Panc1 (cell line): ENCODE results near the gene UPK2. TPM values are rescaled to one million over a fixed set of nuclear protein-coding genes. Genes with fewer than 3 reads are reported as not detected.
"Not testable (repeated sequence)": the region's sequence is repeated elsewhere in the genome, so short reads cannot be mapped to it uniquely, and the experiment has no call there.

ENCODE experiments used
- ATAC-seq: fragments of 200-7000 bp; cut with Tn5 transposase; 2 replicates; pipeline ENCODE4 v1.9.1; 2020; ENCODE audit warnings: mild to moderate bottlenecking, moderate library complexity
- BruUV-seq: library from RNA; stranded (reverse); fragments of 400-500 nt; replicated peaks from 2 replicates; lab custom pipeline; 2021; lab: Mats Ljungman, UMichigan
- CTCF ChIA-PET: fragments of 300-600 bp; sonication (Branson Sonifier 250); formaldehyde crosslinking; loops from one replicate; lab custom pipeline; 2022; ENCODE audit warnings: antibody characterized with exemption; lab: Charles Lee
- POLR2A ChIA-PET: fragments of 300-600 bp; sonication (Branson Sonifier 250); formaldehyde crosslinking; loops from one replicate; lab custom pipeline; 2022; ENCODE audit warnings: antibody characterized with exemption; lab: Charles Lee
- DNase-seq: peaks from one replicate; pipeline ENCODE4 v3.0.0-alpha.2; 2010; ENCODE audit warnings: low read depth, low spot score
- H3K27ac ChIP-seq: 2 replicates; pipeline ENCODE4 v1.5.1; 2011; ENCODE audit warnings: mild to moderate bottlenecking, low read length, inconsistent platforms
- H3K27me3 ChIP-seq: fragments of 200-500 bp; sonication (Bioruptor generic); 2 replicates; pipeline ENCODE4 v1.6.0; 2014; ENCODE audit warnings: low read length, inconsistent platforms; ENCODE audit not compliant: control insufficient read depth, insufficient read depth
- H3K36me3 ChIP-seq: fragments of 200-500 bp; sonication (Bioruptor generic); 2 replicates; pipeline ENCODE4 v1.5.1; 2014; ENCODE audit warnings: inconsistent platforms, mild to moderate bottlenecking, low read length, moderate library complexity; ENCODE audit not compliant: control insufficient read depth, insufficient read depth
- H3K4me1 ChIP-seq: 2 replicates; pipeline ENCODE4 v1.5.1; 2011; ENCODE audit warnings: inconsistent platforms, mild to moderate bottlenecking, low read length, moderate library complexity; ENCODE audit not compliant: control insufficient read depth, insufficient read depth
- H3K4me3 ChIP-seq, 2 experiments: 2 replicates each; pipeline ENCODE4 v1.5.1; 2011 to 2012; ENCODE audit warnings: low read depth in 2 of 2, low read length in 2 of 2, mild to moderate bottlenecking in 2 of 2, inconsistent platforms in 1 of 2, moderate library complexity in 1 of 2
- H3K9me3 ChIP-seq: fragments of 200-500 bp; sonication (Bioruptor generic); 2 replicates; pipeline ENCODE4 v1.5.1; 2014; ENCODE audit warnings: low read depth, mild to moderate bottlenecking, inconsistent platforms, low read length, moderate library complexity; ENCODE audit not compliant: control insufficient read depth, insufficient read depth
- POLR2AphosphoS5 ChIP-seq: IDR thresholded peaks from 2 replicates; pipeline ENCODE4 v1.6.1; 2012; ENCODE audit warnings: mild to moderate bottlenecking, low read depth, low read length, moderate library complexity
- SIN3A ChIP-seq: IDR thresholded peaks from 2 replicates; pipeline ENCODE4 v1.6.1; 2012; ENCODE audit warnings: low read depth, mild to moderate bottlenecking, low read length, moderate library complexity, borderline replicate concordance; ENCODE audit not compliant: insufficient read depth
- TCF7L2 ChIP-seq: IDR thresholded peaks from 2 replicates; pipeline ENCODE4 v1.6.1; 2011; ENCODE audit warnings: mild to moderate bottlenecking, low read depth, low read length, inconsistent platforms
- in situ Hi-C: cut with HindIII; loops from 2 replicates; pipeline ENCODE4 v1.10.0; 2016; ENCODE audit warnings: low sequenced_read_pairs, low pct_unique_long_range_greater_than_20kb
- intact Hi-C: fragments of 100-400 bp; cut with micrococcal nuclease; formaldehyde crosslinking; loops from one replicate; pipeline ENCODE4 v1.10.0; 2022; ENCODE audit not compliant: unreplicated experiment
- total RNA-seq: library from RNA; stranded (reverse); gene quantifications from one replicate; pipeline ENCODE4 v1.2.1, GENCODE V29; 2021; ENCODE audit not compliant: unreplicated experiment
- TF ChIP-seq, protein P1 (sequence below): fragments of 450-650 bp; IDR thresholded peaks from 2 replicates; pipeline ENCODE4 v1.5.1; 2017; ENCODE audit warnings: mild to moderate bottlenecking
- TF ChIP-seq, protein P2 (sequence below), 2 experiments: IDR thresholded peaks; 2 replicates each; pipeline ENCODE4 v1.6.1; 2011 to 2012; ENCODE audit warnings: low read depth in 2 of 2, control low read depth in 1 of 2, low read length in 1 of 2, mild to moderate bottlenecking in 1 of 2, moderate library complexity in 1 of 2; ENCODE audit not compliant: insufficient read depth in 1 of 2

Gene UPK2
- total RNA-seq, 1 experiment from 2014 or later = 0.92 TPM

- TF ChIP-seq SIN3A (no peak), POLR2AphosphoS5 (no peak), TCF7L2 (no peak)
- TF ChIP-seq, protein P1, sequence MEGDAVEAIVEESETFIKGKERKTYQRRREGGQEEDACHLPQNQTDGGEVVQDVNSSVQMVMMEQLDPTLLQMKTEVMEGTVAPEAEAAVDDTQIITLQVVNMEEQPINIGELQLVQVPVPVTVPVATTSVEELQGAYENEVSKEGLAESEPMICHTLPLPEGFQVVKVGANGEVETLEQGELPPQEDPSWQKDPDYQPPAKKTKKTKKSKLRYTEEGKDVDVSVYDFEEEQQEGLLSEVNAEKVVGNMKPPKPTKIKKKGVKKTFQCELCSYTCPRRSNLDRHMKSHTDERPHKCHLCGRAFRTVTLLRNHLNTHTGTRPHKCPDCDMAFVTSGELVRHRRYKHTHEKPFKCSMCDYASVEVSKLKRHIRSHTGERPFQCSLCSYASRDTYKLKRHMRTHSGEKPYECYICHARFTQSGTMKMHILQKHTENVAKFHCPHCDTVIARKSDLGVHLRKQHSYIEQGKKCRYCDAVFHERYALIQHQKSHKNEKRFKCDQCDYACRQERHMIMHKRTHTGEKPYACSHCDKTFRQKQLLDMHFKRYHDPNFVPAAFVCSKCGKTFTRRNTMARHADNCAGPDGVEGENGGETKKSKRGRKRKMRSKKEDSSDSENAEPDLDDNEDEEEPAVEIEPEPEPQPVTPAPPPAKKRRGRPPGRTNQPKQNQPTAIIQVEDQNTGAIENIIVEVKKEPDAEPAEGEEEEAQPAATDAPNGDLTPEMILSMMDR = no peak
- TF ChIP-seq, protein P2, sequence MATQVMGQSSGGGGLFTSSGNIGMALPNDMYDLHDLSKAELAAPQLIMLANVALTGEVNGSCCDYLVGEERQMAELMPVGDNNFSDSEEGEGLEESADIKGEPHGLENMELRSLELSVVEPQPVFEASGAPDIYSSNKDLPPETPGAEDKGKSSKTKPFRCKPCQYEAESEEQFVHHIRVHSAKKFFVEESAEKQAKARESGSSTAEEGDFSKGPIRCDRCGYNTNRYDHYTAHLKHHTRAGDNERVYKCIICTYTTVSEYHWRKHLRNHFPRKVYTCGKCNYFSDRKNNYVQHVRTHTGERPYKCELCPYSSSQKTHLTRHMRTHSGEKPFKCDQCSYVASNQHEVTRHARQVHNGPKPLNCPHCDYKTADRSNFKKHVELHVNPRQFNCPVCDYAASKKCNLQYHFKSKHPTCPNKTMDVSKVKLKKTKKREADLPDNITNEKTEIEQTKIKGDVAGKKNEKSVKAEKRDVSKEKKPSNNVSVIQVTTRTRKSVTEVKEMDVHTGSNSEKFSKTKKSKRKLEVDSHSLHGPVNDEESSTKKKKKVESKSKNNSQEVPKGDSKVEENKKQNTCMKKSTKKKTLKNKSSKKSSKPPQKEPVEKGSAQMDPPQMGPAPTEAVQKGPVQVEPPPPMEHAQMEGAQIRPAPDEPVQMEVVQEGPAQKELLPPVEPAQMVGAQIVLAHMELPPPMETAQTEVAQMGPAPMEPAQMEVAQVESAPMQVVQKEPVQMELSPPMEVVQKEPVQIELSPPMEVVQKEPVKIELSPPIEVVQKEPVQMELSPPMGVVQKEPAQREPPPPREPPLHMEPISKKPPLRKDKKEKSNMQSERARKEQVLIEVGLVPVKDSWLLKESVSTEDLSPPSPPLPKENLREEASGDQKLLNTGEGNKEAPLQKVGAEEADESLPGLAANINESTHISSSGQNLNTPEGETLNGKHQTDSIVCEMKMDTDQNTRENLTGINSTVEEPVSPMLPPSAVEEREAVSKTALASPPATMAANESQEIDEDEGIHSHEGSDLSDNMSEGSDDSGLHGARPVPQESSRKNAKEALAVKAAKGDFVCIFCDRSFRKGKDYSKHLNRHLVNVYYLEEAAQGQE (IDR thresholded peaks at IDR 0.05; ENCODE audit: insufficient read depth in 1 of 2, low read depth in 2 of 2, low read length in 1 of 2) = no peak
- peak; percentile 51 for ATAC-seq
- Histone ChIP-seq H3K36me3 (no peaks in the 10 kb centered on the region), H3K4me1 (no peaks in the 10 kb centered on the region), H3K4me3 (no peak overlapping the region), H3K9me3 (no peaks in the 10 kb centered on the region), H3K27ac (no peak overlapping the region), H3K27me3 (no peaks in the 10 kb centered on the region)
- POLR2A ChIA-PET = no interaction called here
- in situ Hi-C loops = no loop called here
- no TSS peak for BruUV-seq
- CTCF ChIA-PET = interaction anchor here (0.8 kb wide), 1 partner anchor 47 kb away, joined by 7 read pairs; no protein-coding TSS in a partner anchor
- no peak for DNase-seq
- intact Hi-C loops = no loop called here
These were observed 8.1 kb upstream of the UPK2 start for GRCh38 chr11:118948000-118948399.

DNA sequence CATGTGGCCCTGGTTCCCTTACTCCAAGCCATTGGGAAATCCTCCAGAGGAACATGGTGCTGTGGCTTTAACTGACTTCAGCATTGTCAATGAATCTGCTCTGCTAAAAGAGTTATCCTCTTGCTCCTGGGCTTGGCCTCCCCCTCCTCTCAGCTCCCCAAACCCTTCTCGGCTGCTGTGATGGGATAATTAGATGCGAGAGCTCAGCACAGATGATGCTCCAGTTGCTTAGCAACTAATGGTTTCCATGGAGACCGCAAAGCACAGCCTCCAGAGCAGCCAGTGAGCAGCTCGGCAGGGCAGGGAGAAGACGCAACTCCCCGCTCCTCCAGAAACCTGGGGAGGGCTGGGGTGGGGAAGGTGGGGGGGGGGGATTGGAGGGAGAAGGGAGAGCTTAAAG lies 2.8 kb upstream of the UPK2 start:
- intact Hi-C loops (no loop called here), in situ Hi-C loops (no loop called here)
- Histone ChIP-seq H3K4me3 (no peak overlapping the region), H3K4me1 (no peaks in the 10 kb centered on the region), H3K27me3 (no peaks in the 10 kb centered on the region), H3K27ac (no peak overlapping the region), H3K36me3 (no peaks in the 10 kb centered on the region), H3K9me3 (no peaks in the 10 kb centered on the region)
- no peak for TF ChIP-seq POLR2AphosphoS5
- TF ChIP-seq SIN3A = no peak
- TF ChIP-seq, protein P2 (IDR thresholded peaks at IDR 0.05; ENCODE audit: insufficient read depth in 1 of 2, low read depth in 2 of 2, low read length in 1 of 2) = no peak
- TF ChIP-seq, protein P1 = no peak
- TF ChIP-seq TCF7L2 = no peak
- DNase-seq (no peak), ATAC-seq (no peak)
- no TSS peak for BruUV-seq
- ChIA-PET POLR2A (no interaction called here), CTCF (interaction anchor here (0.6 kb wide), 2 partner anchors 25 to 134 kb away, joined by 5 to 7 read pairs; no protein-coding TSS in a partner anchor)

DNA sequence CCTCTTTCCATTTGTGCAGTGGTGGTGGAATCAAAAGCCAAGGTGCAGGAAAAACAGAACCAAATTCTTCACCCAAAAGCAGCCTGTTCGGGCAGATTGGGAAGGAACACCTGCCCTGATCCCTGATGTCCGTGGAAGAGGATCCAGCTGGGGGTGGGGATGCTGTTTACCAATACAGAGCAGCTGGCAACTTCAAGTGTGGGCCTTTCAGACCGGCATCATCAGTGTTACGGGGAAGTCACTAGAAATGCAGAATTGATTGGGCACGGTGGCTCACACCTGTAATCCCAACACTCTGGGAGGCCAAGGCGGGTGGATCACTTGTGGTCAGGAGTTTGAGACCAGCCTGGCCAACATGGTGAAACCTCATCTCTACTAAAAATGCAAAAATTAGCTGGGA lies 2.1 kb upstream of the UPK2 start:
- H3K36me3 ChIP-seq, ATAC-seq, BruUV-seq, DNase-seq, intact Hi-C loops, H3K27ac ChIP-seq, H3K4me3 ChIP-seq, H3K4me1 ChIP-seq, H3K27me3 ChIP-seq, in situ Hi-C loops, H3K9me3 ChIP-seq: not testable (repeated sequence)
- ChIA-PET POLR2A (interaction anchor here (0.6 kb wide), 1 partner anchor 255 kb away, joined by 12 read pairs; no protein-coding TSS in a partner anchor), CTCF (interaction anchor here (0.6 kb wide), 1 partner anchor 135 kb away, joined by 7 read pairs; no protein-coding TSS in a partner anchor)
